ENCODE measurements around the gene HDAC4. TPM values are rescaled to one million over a fixed set of nuclear protein-coding genes. Genes with fewer than 3 reads are reported as not detected.

Gene HDAC4
- total and polyA plus RNA-seq, 2 experiments from 2014 or later: 8.1 to 41.8 TPM

DNA sequence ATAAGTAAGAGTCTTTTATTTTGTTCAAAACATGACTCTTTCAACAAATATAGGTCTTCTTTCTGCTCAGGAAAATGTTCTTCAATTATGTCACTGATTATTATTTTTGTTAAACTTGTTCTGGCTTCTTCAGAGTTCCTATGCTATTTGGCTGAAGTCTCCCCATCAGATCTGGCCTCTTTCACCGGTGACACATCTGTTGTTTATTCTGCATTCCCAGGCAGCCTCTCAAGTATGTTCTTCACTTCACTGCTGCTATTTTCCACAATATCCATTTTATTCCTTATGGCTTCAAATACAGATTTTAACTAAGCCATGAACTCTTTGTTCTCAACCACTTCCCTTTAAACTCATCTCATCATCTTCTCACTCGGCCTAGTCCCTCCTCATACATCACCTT is 45.7 kb downstream of the HDAC4 start (continued):
- TF ChIP-seq, protein P1, sequence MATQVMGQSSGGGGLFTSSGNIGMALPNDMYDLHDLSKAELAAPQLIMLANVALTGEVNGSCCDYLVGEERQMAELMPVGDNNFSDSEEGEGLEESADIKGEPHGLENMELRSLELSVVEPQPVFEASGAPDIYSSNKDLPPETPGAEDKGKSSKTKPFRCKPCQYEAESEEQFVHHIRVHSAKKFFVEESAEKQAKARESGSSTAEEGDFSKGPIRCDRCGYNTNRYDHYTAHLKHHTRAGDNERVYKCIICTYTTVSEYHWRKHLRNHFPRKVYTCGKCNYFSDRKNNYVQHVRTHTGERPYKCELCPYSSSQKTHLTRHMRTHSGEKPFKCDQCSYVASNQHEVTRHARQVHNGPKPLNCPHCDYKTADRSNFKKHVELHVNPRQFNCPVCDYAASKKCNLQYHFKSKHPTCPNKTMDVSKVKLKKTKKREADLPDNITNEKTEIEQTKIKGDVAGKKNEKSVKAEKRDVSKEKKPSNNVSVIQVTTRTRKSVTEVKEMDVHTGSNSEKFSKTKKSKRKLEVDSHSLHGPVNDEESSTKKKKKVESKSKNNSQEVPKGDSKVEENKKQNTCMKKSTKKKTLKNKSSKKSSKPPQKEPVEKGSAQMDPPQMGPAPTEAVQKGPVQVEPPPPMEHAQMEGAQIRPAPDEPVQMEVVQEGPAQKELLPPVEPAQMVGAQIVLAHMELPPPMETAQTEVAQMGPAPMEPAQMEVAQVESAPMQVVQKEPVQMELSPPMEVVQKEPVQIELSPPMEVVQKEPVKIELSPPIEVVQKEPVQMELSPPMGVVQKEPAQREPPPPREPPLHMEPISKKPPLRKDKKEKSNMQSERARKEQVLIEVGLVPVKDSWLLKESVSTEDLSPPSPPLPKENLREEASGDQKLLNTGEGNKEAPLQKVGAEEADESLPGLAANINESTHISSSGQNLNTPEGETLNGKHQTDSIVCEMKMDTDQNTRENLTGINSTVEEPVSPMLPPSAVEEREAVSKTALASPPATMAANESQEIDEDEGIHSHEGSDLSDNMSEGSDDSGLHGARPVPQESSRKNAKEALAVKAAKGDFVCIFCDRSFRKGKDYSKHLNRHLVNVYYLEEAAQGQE (IDR thresholded peaks at IDR 0.05; ENCODE audit: unreplicated experiment): no peak
- TF ChIP-seq JUNB (IDR thresholded peaks at IDR 0.05; ENCODE audit: unreplicated experiment): no peak
- TF ChIP-seq, protein P2, sequence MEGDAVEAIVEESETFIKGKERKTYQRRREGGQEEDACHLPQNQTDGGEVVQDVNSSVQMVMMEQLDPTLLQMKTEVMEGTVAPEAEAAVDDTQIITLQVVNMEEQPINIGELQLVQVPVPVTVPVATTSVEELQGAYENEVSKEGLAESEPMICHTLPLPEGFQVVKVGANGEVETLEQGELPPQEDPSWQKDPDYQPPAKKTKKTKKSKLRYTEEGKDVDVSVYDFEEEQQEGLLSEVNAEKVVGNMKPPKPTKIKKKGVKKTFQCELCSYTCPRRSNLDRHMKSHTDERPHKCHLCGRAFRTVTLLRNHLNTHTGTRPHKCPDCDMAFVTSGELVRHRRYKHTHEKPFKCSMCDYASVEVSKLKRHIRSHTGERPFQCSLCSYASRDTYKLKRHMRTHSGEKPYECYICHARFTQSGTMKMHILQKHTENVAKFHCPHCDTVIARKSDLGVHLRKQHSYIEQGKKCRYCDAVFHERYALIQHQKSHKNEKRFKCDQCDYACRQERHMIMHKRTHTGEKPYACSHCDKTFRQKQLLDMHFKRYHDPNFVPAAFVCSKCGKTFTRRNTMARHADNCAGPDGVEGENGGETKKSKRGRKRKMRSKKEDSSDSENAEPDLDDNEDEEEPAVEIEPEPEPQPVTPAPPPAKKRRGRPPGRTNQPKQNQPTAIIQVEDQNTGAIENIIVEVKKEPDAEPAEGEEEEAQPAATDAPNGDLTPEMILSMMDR (conservative IDR thresholded peaks at IDR 0.05; ENCODE audit: low read depth in 2 of 2): no peak

DNA sequence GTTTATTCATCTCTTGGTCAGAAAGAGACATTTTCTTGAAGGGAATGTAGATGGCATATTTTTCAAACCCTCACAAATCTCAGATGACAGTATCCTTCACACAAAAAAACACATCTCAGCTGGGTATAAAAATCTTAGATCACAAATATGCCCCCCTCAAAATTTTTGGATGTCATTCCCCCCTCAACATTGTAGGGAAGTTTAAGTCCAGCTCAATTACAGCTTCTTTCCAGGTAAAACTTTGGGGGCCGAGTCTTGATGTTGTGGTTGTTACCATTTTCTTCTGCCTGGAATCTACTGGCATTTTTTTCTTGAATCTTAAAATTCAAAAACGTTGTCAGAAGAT is 46.1 kb downstream of the HDAC4 start:
- Histone ChIP-seq H3K27ac (ENCODE audit: low read depth) (no peak overlapping the region), H3K79me2 (replicated peaks; ENCODE audit: insufficient read depth) (peaks cover 96% of the 10 kb centered on the region), H3K4me3 (no peak overlapping the region), H4K20me1 (replicated peaks; ENCODE audit: insufficient read depth) (peaks cover 13% of the 10 kb centered on the region), H3K4me2 (no peak overlapping the region), H3K36me3 (ENCODE audit: insufficient read depth) (no peaks in the 10 kb centered on the region), H3K27me3 (ENCODE audit: insufficient read depth) (no peaks in the 10 kb centered on the region), H3K9me2 (ENCODE audit: insufficient read depth) (no peaks in the 10 kb centered on the region), H3F3A (replicated peaks; ENCODE audit: low read depth) (no peaks in the 10 kb centered on the region), H2AFZ (no peak overlapping the region), H3K4me1 (ENCODE audit: insufficient read depth) (0 out of 2 replicates have a peak, but pooled peaks cover 7% of the 10 kb centered on the region)
- Mint-ChIP-seq H3K27ac (no peak overlapping the region), H3K4me3 (no peak overlapping the region), H3K27me3 (ENCODE audit: insufficient read depth, low read depth, poor library complexity) (peaks cover 6% of the 10 kb centered on the region), H3K9me3 (0 out of 3 replicates have a peak, but pooled peaks cover 5% of the 10 kb centered on the region), H3K36me3 (ENCODE audit: low read depth) (peaks cover 31% of the 10 kb centered on the region), H3K4me1 (peaks cover 13% of the 10 kb centered on the region)
- ATAC-seq: no peak
- DNase-seq (ENCODE audit: low spot score): no peak
- TF ChIP-seq, protein P3, sequence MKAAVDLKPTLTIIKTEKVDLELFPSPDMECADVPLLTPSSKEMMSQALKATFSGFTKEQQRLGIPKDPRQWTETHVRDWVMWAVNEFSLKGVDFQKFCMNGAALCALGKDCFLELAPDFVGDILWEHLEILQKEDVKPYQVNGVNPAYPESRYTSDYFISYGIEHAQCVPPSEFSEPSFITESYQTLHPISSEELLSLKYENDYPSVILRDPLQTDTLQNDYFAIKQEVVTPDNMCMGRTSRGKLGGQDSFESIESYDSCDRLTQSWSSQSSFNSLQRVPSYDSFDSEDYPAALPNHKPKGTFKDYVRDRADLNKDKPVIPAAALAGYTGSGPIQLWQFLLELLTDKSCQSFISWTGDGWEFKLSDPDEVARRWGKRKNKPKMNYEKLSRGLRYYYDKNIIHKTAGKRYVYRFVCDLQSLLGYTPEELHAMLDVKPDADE (IDR thresholded peaks at IDR 0.05): no peak
- TF ChIP-seq EZH2phosphoT487 (IDR thresholded peaks at IDR 0.05; ENCODE audit: unreplicated experiment) (no peak), JUNB (IDR thresholded peaks at IDR 0.05; ENCODE audit: unreplicated experiment) (no peak), NANOG (IDR thresholded peaks at IDR 0.05; ENCODE audit: borderline replicate concordance) (no peak), CREB1 (CRISPR knock-in tag; IDR thresholded peaks at IDR 0.05; ENCODE audit: low read depth) (no peak), STAT1 (IDR thresholded peaks at IDR 0.05; ENCODE audit: unreplicated experiment) (no peak), EZH2 (IDR thresholded peaks at IDR 0.05; ENCODE audit: low read depth, unreplicated experiment) (no peak), POLR2AphosphoS5 (IDR thresholded peaks at IDR 0.05; ENCODE audit: low read depth) (no peak), ZNF331 (CRISPR knock-in tag; IDR thresholded peaks at IDR 0.05; ENCODE audit: low read depth) (no peak)
- TF ChIP-seq, protein P2 (conservative IDR thresholded peaks at IDR 0.05; ENCODE audit: low read depth in 2 of 2): no peak
- TF ChIP-seq, protein P1 (IDR thresholded peaks at IDR 0.05; ENCODE audit: unreplicated experiment): no peak

Data from GM23338 (cell line).